GM19238 (cell line): ENCODE measurements around the gene GPR12.

Source experiments
- DNase-seq: peaks from one replicate; pipeline ENCODE4 v3.0.0; 2011; ENCODE audit warnings: low spot score; ENCODE audit not compliant: insufficient read length

GPR12 gene

GRCh38 chr13:26759907-26760831 is at the start of gene GPR12:
Gene GPR12, minus strand, starts transcription at chr13:26760786. Its CDS starts 959 bp downstream, at chr13:26759827.
- DNase-seq = no peak

GRCh38 chr13:26810095-26810494 is 49.5 kb upstream of the GPR12 start:
- DNase-seq = no peak

- DNase-seq = no peak
Observed at GRCh38 chr13:26806891-26807290, 46.3 kb upstream of the GPR12 start.

DNA sequence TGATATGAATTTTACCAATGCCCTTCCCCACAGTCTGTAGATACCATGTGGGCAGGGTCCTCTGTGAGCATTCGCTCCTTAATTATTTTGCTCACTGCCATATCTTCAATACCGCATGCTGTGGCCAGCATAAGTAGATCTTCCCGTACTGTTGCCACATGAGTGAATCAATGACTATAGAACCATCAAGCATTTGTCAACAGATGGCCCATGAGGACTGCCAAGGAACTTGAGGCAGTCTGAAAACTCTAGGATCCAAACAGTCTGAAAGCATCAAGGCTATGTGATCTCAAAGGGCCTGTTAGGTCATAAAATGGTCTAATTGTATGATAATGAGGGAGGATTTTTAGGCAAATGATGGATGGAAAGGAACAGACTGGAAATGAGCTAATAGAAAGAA is 27.4 kb upstream of the GPR12 start:
- DNase-seq = no peak

GRCh38 chr13:26786651-26787295 is 26.2 kb upstream of the GPR12 start:
- no peak for DNase-seq

DNA sequence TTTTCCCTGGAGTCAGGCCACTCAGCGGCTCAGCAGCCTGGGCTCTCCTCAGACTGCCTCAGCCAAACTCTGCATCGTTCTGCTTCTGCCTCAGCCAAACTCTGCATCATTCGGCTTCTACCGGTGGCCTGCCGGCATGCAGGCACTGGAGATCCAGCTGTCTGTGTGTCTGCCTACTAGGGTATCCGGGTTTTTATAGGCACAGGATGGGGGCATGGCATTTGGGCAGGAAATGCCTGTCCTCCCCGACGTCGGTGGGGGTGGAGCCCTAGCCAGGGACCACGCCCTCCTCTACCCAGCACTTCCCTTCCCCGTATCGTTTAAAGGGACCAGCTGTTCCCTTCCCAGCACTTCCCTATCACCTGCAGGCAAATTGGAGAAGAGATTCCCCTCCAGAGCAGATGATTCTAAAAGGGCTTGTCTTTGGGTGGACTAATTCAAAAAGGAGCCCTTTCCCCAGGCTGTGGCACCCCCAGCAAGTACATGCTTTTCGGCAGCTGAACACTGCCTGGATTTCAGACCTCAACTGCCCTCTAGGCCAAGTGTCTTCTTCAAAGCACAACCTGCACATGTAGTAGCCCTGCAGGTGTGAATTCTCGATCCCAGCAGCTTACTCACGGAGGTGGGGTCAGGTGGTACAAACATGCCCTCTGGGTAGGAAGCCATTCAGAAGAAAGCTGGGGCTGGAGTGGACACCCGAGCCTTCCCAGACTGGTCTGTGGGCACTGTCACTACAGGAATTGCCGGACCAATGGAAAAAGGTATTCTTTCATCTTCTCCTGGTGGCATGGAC is 25.4 kb upstream of the GPR12 start:
- no peak for DNase-seq

DNA sequence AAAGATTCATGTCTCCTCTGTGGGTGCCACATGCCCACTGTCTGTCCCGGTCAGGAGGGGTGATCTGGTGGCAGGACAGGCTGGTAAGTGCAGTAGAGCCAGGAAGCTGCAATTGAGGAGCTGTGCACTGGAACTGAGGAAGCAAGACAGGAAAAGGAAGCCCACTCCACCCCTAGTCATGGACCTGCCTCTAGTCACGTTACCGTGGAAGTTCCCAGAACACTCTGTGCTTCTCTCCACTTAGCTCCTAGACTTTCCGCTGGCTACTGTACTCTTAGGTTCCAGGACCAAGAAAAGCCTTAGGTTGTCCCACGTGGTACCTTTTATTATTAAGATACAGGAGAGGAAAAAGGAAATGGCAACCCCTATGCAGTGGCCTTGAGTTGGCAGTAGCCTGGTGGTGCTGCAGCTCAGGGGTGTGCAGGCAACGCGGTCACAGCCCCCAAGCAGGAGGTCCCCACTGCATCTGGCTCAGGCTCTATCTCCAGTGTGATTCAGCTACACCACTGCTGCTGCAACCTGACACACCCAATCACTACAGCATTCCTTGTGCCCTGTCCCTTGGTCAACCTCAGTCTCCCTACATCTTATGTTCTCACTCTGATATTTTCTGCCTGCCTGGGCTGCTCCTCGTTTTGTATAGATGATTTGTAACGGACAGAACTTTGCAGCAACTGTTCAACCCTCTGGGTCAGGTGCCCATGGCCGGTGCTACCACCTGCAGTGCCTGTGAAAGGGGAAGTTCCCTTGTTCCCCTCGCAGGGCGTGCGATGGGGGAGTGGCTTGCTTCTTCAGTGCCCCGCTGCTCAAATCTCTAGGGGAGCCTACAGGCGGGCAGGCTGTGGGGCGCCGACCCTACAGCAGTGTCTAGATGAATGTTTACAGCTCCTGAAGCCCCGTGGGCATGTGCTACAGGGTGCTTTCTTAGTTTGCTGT is 24.4 kb upstream of the GPR12 start:
- no peak for DNase-seq

- DNase-seq = no peak
Observed at GRCh38 chr13:26780411-26780810, 19.8 kb upstream of the GPR12 start.

DNA sequence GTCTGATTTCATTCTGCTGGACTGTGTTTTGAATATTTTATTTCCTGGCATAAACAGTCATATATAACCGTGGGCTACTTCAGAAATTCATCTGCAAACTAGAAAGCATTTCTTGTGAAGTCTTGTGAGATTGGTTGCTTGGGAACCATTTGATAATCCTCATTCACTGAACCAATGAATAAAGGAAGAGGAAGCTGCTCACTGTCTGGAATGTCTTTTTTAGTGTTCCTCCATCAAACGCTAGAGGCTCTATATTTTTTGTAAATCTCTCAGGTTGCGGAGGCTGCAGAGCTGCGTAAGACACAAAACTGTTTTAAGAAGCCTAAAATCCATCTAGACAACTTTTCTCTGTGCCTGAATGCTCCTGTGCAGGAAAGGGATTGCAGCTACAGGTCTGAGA is 18.7 kb upstream of the GPR12 start:
- no peak for DNase-seq

DNA sequence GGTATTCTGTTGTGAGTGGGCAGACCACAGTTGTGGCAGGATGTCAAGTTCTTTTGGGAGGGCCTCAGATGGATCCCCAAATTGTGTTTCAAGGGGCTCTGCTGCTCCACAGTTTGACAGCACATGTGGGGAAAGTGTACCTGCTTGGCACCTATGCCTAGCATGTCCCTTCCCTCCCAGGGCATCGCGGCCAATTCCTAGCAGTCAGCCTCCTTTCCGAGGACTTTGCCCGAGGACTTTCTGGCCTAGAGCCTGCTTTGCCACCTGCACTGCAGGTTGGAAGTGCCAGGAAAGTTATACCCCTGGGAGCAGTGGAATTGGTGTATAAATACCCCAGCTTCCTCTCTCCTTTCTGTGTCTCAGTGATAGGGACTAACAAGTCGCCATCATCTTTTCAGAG is 11.9 kb upstream of the GPR12 start:
- DNase-seq = no peak

GRCh38 chr13:26771796-26772195 is 11.2 kb upstream of the GPR12 start:
- DNase-seq = no peak

- no peak for DNase-seq
Observed at GRCh38 chr13:26762745-26763345, 2.3 kb upstream of the GPR12 start.

GRCh38 chr13:26760832-26761582 is 421 bp upstream of the GPR12 start:
- no peak for DNase-seq

- no peak for DNase-seq
Observed at GRCh38 chr13:26759249-26759906, 1.2 kb downstream of the GPR12 start.

- DNase-seq = no peak
Observed at GRCh38 chr13:26758496-26759157, 2.0 kb downstream of the GPR12 start.

- DNase-seq = no peak
Observed at GRCh38 chr13:26756961-26757360, 3.6 kb downstream of the GPR12 start.

- DNase-seq = no peak
Observed at GRCh38 chr13:26752671-26753070, 7.9 kb downstream of the GPR12 start.

DNA sequence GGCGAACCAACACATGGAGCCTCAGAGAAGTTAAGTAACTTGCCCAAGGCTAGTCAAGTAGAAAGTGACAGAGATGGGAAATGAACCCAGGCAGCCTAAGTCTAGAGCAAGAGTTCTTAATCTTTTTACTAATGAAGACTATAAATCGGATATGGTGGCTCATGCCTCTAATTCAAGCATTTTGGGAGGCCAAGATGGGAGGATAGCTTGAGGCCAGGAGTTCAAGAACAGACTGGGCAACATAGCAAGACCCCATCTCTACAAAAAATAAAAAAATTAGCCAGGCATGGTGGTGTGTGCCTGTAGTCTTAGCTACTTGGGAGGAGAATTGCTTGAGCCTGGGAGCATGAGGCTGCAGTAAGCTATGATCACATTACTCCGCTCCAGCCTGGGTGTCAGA is 10.7 kb downstream of the GPR12 start:
- DNase-seq = no peak

GRCh38 chr13:26749285-26749684 is 11.3 kb downstream of the GPR12 start:
- DNase-seq = no peak
